NCI-H146 treated with DMSO at 0.1 percent for 48 hours (cell line): Measurements from ENCODE around the gene TLNRD1.

Experiments used
- DNase-seq: peaks from one replicate; lab custom pipeline; 2025; ENCODE audit not compliant: unreplicated experiment; lab: John Stamatoyannopoulos, UW

TLNRD1 gene

GRCh38 chr15:81001152-81002008 is 657 bp downstream of the TLNRD1 start:
- no peak for DNase-seq

- no peak for DNase-seq
Observed at GRCh38 chr15:81002009-81002330, 1.2 kb downstream of the TLNRD1 start.

GRCh38 chr15:81002331-81003096 is 1.8 kb downstream of the TLNRD1 start:
- no peak for DNase-seq

- DNase-seq = no peak
Observed at GRCh38 chr15:81003097-81003350, 2.3 kb downstream of the TLNRD1 start.

GRCh38 chr15:81006124-81006523 is 5.4 kb downstream of the TLNRD1 start:
- no peak for DNase-seq

- no peak for DNase-seq
Observed at GRCh38 chr15:81007428-81008064, 6.8 kb downstream of the TLNRD1 start.

- DNase-seq = no peak
Observed at GRCh38 chr15:81008312-81008711, 7.6 kb downstream of the TLNRD1 start.

- no peak for DNase-seq
Observed at GRCh38 chr15:81010086-81010485, 9.4 kb downstream of the TLNRD1 start.

GRCh38 chr15:81011593-81011992 is 10.9 kb downstream of the TLNRD1 start:
- DNase-seq = no peak

- DNase-seq = peak; percentile 43
Observed at GRCh38 chr15:81012588-81012987, 11.9 kb downstream of the TLNRD1 start.

GRCh38 chr15:81013396-81013929 is 12.7 kb downstream of the TLNRD1 start:
- no peak for DNase-seq

- no peak for DNase-seq
Observed at GRCh38 chr15:81014446-81015093, 13.8 kb downstream of the TLNRD1 start.

- DNase-seq = no peak
Observed at GRCh38 chr15:81015621-81016488, 15.1 kb downstream of the TLNRD1 start.

- no peak for DNase-seq
Observed at GRCh38 chr15:81016489-81017068, 15.9 kb downstream of the TLNRD1 start.

- DNase-seq = no peak
Observed at GRCh38 chr15:81018197-81018596, 17.5 kb downstream of the TLNRD1 start.

- no peak for DNase-seq
Observed at GRCh38 chr15:81021321-81021720, 20.6 kb downstream of the TLNRD1 start.

- DNase-seq = no peak
Observed at GRCh38 chr15:81023483-81024264, 23.0 kb downstream of the TLNRD1 start.

- no peak for DNase-seq
Observed at GRCh38 chr15:81024265-81024872, 23.6 kb downstream of the TLNRD1 start.

- DNase-seq = no peak
Observed at GRCh38 chr15:81024936-81025335, 24.2 kb downstream of the TLNRD1 start.
